Astrocyte (in vitro differentiated cells and primary cell): Measurements from ENCODE around the gene KCNN3. TPM values are rescaled to one million over a fixed set of nuclear protein-coding genes. Genes with fewer than 3 reads are reported as not detected.

Experiments used
- DNase-seq: peaks from one replicate; pipeline ENCODE4 v3.0.0-alpha.2; 2010; ENCODE audit warnings: low read depth
- FAIRE-seq: peaks from 2 replicates; lab custom pipeline; 2011; peaks lifted over from hg19 to GRCh38; lab: Jason Lieb, UNC
- H2AFZ ChIP-seq: 2 replicates; pipeline ENCODE4 v1.6.0; 2012; ENCODE audit warnings: low read depth, low read length, inconsistent platforms
- H3K27ac ChIP-seq: 2 replicates; pipeline ENCODE4 v1.5.1; 2011; ENCODE audit warnings: low read depth, low read length, inconsistent platforms
- H3K27me3 ChIP-seq: 2 replicates; pipeline ENCODE4 v1.6.0; 2011; ENCODE audit warnings: low read length, inconsistent platforms; ENCODE audit not compliant: insufficient read depth
- H3K36me3 ChIP-seq: 2 replicates; pipeline ENCODE4 v1.5.1; 2011; ENCODE audit warnings: low read length, inconsistent platforms; ENCODE audit not compliant: insufficient read depth
- H3K4me1 ChIP-seq: 2 replicates; pipeline ENCODE4 v1.5.1; 2011; ENCODE audit warnings: low read length, inconsistent platforms; ENCODE audit not compliant: insufficient read depth
- H3K4me2 ChIP-seq: 2 replicates; pipeline ENCODE4 v1.6.0; 2012; ENCODE audit warnings: low read length, inconsistent platforms
- H3K4me3 ChIP-seq: 2 replicates; pipeline ENCODE4 v1.5.1; 2011; ENCODE audit warnings: low read depth, mild to moderate bottlenecking, low read length, inconsistent platforms; ENCODE audit not compliant: insufficient read depth
- H3K79me2 ChIP-seq: 2 replicates; pipeline ENCODE4 v1.6.0; 2012; ENCODE audit warnings: mild to moderate bottlenecking, low read length, inconsistent platforms; ENCODE audit not compliant: insufficient read depth
- H3K9ac ChIP-seq: 2 replicates; pipeline ENCODE4 v1.6.0; 2012; ENCODE audit warnings: mild to moderate bottlenecking, low read length, inconsistent platforms
- H3K9me3 ChIP-seq: 2 replicates; pipeline ENCODE4 v1.5.1; 2012; ENCODE audit warnings: low read depth, mild to moderate bottlenecking, low read length, inconsistent platforms; ENCODE audit not compliant: insufficient read depth
- H4K20me1 ChIP-seq: 2 replicates; pipeline ENCODE4 v1.6.0; 2012; ENCODE audit warnings: low read length, inconsistent platforms; ENCODE audit not compliant: insufficient read depth
- H3K27ac Mint-ChIP-seq: one replicate; pipeline ENCODE4 v1.8.0; 2021; ENCODE audit warnings: mild to moderate bottlenecking, mixed read lengths; ENCODE audit not compliant: unreplicated experiment
- H3K27me3 Mint-ChIP-seq: one replicate; pipeline ENCODE4 v1.8.0; 2021; ENCODE audit warnings: low read depth, mixed read lengths; ENCODE audit not compliant: unreplicated experiment
- H3K36me3 Mint-ChIP-seq: one replicate; pipeline ENCODE4 v1.8.0; 2021; ENCODE audit warnings: low read depth, mixed read lengths; ENCODE audit not compliant: unreplicated experiment
- H3K4me1 Mint-ChIP-seq: one replicate; pipeline ENCODE4 v1.8.0; 2021; ENCODE audit warnings: low read depth, mixed read lengths; ENCODE audit not compliant: unreplicated experiment
- H3K4me3 Mint-ChIP-seq: one replicate; pipeline ENCODE4 v1.8.0; 2021; ENCODE audit warnings: mild to moderate bottlenecking, moderate library complexity, mixed read lengths; ENCODE audit not compliant: unreplicated experiment
- H3K9me3 Mint-ChIP-seq: one replicate; pipeline ENCODE4 v1.8.0; 2021; ENCODE audit warnings: mild to moderate bottlenecking, mixed read lengths; ENCODE audit not compliant: unreplicated experiment
- CTCF ChIP-seq: IDR thresholded peaks from 2 replicates; pipeline ENCODE4 v1.5.1; 2011; ENCODE audit warnings: low read depth, mild to moderate bottlenecking, inconsistent platforms, low read length, moderate library complexity; ENCODE audit not compliant: insufficient read depth
- EZH2 ChIP-seq: IDR thresholded peaks from 2 replicates; pipeline ENCODE4 v1.6.1; 2012; ENCODE audit warnings: mild to moderate bottlenecking, low read length, inconsistent platforms; ENCODE audit not compliant: insufficient read depth
- total RNA-seq: library from RNA; stranded (reverse); gene quantifications from 2 replicates; pipeline ENCODE4 v1.2.1, GENCODE V29; 2021

Gene KCNN3
- total RNA-seq, 1 donor from 2014 or later = 0.66 TPM

GRCh38 chr1:154878371-154879037, 8.4 kb upstream of the KCNN3 start:
- Histone ChIP-seq H3K9ac (no peak overlapping the region), H3K36me3 (no peaks in the 10 kb centered on the region), H3K4me2 (no peak overlapping the region), H4K20me1 (no peaks in the 10 kb centered on the region), H2AFZ (no peak overlapping the region), H3K27ac (no peak overlapping the region), H3K27me3 (peaks cover 10% of the 10 kb centered on the region), H3K9me3 (no peaks in the 10 kb centered on the region), H3K4me1 (peaks cover 3% of the 10 kb centered on the region), H3K4me3 (no peak overlapping the region), H3K79me2 (no peaks in the 10 kb centered on the region)
- no peak overlapping the region for H3K27ac Mint-ChIP-seq
- H3K36me3 Mint-ChIP-seq = no peaks in the 10 kb centered on the region
- FAIRE-seq (no peak), DNase-seq (no peak)
- H3K4me1 Mint-ChIP-seq = peaks cover 8% of the 10 kb centered on the region
- peaks cover 41% of the 10 kb centered on the region for H3K27me3 Mint-ChIP-seq
- no peaks in the 10 kb centered on the region for H3K9me3 Mint-ChIP-seq
- peak; percentile 77 for TF ChIP-seq CTCF
- no peak for TF ChIP-seq EZH2
- no peak overlapping the region for H3K4me3 Mint-ChIP-seq

- Histone ChIP-seq H3K4me2 (no peak overlapping the region), H3K4me3 (no peak overlapping the region), H3K27me3 (peaks cover 10% of the 10 kb centered on the region), H3K9ac (no peak overlapping the region), H3K27ac (no peak overlapping the region), H2AFZ (no peak overlapping the region), H4K20me1 (no peaks in the 10 kb centered on the region), H3K79me2 (no peaks in the 10 kb centered on the region), H3K9me3 (no peaks in the 10 kb centered on the region), H3K36me3 (no peaks in the 10 kb centered on the region), H3K4me1 (peaks cover 3% of the 10 kb centered on the region)
- Mint-ChIP-seq H3K9me3 (no peaks in the 10 kb centered on the region), H3K4me1 (peaks cover 8% of the 10 kb centered on the region), H3K27me3 (peaks cover 50% of the 10 kb centered on the region), H3K27ac (no peak overlapping the region), H3K4me3 (no peak overlapping the region), H3K36me3 (no peaks in the 10 kb centered on the region)
- FAIRE-seq (no peak), DNase-seq (no peak)
- TF ChIP-seq CTCF = no peak
- no peak for TF ChIP-seq EZH2
These were observed 7.4 kb upstream of the KCNN3 start for GRCh38 chr1:154877370-154877974.

GRCh38 chr1:154876842-154877369, 6.8 kb upstream of the KCNN3 start:
- FAIRE-seq = no peak
- no peak overlapping the region for H2AFZ ChIP-seq
- no peak for TF ChIP-seq EZH2
- TF ChIP-seq CTCF = no peak
- Mint-ChIP-seq H3K36me3 (no peaks in the 10 kb centered on the region), H3K27ac (no peak overlapping the region), H3K27me3 (peaks cover 48% of the 10 kb centered on the region), H3K4me3 (no peak overlapping the region), H3K9me3 (no peaks in the 10 kb centered on the region), H3K4me1 (peaks cover 4% of the 10 kb centered on the region)
- peaks cover 3% of the 10 kb centered on the region for H3K4me1 ChIP-seq
- no peak overlapping the region for H3K4me3 ChIP-seq
- no peaks in the 10 kb centered on the region for H3K9me3 ChIP-seq
- no peaks in the 10 kb centered on the region for H4K20me1 ChIP-seq
- peaks cover 10% of the 10 kb centered on the region for H3K27me3 ChIP-seq
- H3K79me2 ChIP-seq = no peaks in the 10 kb centered on the region
- H3K27ac ChIP-seq = no peak overlapping the region
- no peaks in the 10 kb centered on the region for H3K36me3 ChIP-seq
- no peak overlapping the region for H3K9ac ChIP-seq
- no peak for DNase-seq
- H3K4me2 ChIP-seq = no peak overlapping the region
